GM19468 (cell line): ENCODE measurements around the gene HMCES.
"Not testable (repeated sequence)": the region's sequence is repeated elsewhere in the genome, so short reads cannot be mapped to it uniquely, and the experiment has no call there.

Experiments used
- ATAC-seq: cut with Tn5 transposase; IDR thresholded peaks from one replicate; pipeline ENCODE4 v1.9.1; 2021; ENCODE audit warnings: mild to moderate bottlenecking, moderate library complexity, moderate number of reproducible peaks; ENCODE audit not compliant: unreplicated experiment; ENCODE audit errors: extremely low read depth

The HMCES gene

DNA sequence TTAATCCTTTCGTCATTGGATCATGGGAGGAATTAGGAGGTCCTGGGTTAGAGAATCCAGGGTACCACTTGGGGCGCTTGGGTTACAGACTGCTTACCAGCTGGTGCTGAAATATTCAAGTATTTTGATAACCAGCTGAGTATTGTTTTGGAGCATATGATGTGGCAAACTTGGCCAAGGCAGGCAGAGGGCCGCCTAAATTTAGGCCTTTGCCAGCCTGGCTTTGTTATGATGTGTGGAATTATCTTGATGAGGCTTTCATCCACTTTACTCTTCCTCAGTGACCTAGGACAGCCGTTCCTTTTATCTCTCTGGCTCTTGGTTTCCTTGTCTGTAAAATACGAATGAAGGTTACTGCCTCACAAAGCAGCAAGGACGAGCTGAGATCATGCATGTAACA is 22.4 kb upstream of the HMCES start:
- ATAC-seq, result no peak

GRCh38 chr3:129257609-129258008 is 21.1 kb upstream of the HMCES start:
- ATAC-seq, result no peak

DNA sequence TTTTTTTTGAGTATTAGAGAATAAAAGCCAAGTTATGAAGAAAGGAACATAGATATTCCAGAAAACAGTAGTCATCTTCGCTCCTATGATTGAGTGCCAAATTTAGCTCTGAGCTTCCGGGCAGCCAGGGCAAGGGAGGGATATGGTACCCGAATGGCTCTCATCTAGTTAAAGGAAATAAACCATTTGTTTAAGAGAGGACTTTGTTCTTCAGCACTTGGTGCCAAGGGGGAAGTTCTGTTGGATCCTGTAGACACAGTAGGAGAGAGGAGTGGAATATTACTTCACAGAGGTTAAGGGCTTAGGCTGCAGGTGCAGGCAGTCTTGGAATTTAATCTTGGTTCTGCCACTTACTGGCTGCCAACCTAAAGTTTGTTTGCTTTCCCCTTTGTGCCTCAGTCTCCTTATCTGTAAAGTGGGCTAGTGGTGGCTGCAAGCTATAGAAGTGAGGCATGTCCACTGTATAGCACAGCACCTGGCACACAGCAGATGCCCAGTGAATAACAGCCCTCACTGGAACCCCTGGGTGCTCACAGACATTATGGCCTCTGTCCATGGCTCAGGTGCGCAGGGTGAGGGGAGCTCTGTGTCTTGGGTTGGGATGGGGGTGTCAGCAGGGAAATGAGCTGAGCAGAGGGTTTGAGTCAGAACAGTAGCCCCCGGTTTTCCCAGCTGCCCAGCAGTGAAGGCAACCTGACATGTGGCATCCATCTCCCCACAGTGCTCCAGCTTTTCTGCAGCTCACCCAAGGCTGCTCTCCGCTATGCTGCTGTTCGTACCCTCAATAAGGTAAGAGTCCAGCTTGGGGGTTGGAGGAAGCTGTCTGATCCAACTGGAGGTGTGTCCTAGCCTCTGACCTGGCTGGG is 18.8 kb upstream of the HMCES start:
- no peak for ATAC-seq

- ATAC-seq, result no peak
These were observed 18.1 kb upstream of the HMCES start for GRCh38 chr3:129260606-129261005.

DNA sequence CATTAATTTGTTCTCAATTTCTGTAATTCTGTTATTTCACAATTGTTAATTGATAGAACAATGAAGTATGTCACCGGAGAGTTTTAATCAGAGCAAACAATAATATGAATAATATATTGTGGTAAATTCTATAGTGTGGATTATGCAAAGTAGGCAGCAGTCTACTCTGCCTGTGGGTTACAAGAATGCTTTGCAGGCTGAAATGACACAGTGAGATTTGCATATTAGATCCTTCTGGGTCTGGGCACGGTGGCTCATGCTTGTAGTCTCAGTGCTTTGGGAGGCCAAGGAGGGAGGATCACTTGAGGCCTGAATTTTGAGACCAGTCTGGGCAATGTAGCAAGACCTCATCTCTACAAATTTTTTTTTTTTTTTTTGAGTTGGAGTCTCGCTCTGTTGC is 16.8 kb upstream of the HMCES start:
- no peak for ATAC-seq

GRCh38 chr3:129263161-129263910 is 15.3 kb upstream of the HMCES start:
- ATAC-seq, result no peak

GRCh38 chr3:129264994-129265393 is 13.7 kb upstream of the HMCES start:
- ATAC-seq, result not testable (repeated sequence)

DNA sequence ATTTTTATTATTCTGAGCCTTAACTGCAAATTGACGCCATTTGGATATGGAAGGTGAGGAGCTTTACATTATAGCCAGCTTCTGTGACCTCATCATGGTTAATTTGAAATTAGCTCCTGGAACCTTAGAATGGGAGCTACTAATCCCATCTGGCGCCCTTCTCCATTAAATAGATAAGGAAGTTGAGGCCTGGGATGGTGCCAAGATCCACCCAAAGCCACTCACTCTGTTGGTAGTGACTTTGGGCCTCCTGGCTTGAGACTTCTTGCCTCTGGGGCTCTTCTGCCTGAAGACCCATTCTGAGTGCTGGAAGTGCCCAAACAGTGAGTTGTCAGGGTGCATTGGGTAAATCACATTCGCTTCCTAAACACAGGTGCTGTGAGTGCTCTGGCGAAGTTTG is 12.0 kb upstream of the HMCES start:
- no peak for ATAC-seq

DNA sequence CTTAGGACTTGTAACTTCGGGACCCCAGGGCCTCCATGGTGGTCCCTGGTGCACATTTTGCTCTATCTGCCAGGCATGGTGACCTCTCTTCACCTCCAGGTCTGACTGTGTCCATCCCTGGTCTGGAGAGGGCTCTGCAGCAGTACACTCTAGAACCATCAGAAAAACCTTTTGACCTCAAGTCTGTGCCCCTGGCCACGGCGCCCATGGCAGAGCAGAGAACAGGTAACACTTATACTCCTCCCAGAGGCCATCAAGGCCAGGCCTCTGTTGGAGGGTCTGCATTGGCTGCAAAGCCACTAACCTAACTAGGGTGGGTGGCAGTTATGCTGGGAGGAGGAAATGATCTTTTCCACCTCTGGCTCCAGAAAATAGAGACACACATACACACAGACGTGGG is 10.3 kb upstream of the HMCES start:
- no peak for ATAC-seq

DNA sequence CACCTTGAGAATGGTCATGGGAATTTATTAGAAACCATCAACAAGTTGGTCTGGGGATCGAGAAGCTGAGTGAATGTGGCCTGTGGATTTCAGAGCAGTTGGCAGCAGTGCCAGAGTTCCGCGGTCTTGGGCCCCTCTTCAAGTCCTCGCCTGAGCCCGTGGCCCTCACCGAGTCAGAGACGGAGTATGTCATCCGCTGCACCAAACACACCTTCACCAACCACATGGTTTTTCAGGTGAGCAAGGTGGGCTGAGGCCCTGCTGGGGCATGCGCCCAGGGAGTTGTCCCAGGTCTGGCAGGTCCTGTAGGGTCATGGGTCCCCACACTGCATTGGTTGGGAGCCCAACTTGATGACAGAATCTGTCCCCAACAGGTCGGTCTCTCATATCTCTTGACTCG is 7.0 kb upstream of the HMCES start:
- no peak for ATAC-seq

DNA sequence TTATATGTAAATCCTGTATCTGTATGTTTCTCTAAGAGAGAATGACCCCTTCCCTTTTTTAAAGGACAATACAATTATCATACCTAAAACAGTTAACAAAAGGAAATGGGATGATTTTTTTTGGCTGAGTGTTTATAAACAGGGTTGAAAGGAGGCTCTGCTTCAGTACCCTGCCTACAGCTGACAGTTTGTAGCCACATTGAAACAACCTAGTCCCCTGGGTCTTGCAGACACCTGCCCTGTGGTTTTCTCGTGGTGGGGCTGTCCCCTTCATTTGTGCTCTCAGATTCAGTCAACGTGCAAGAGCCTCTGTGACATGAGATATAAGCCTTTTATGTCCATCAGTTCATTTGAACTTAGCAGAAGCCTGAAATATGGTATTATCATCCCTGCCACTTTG is 2.3 kb upstream of the HMCES start:
- ATAC-seq, result peak; percentile 83

- ATAC-seq, result no peak
These were observed 820 bp upstream of the HMCES start for GRCh38 chr3:129277829-129278271.

GRCh38 chr3:129278966-129279906 is 566 bp downstream of the HMCES start:
- no peak for ATAC-seq

- ATAC-seq, result no peak
These were observed 1.5 kb downstream of the HMCES start for GRCh38 chr3:129280183-129280582.

DNA sequence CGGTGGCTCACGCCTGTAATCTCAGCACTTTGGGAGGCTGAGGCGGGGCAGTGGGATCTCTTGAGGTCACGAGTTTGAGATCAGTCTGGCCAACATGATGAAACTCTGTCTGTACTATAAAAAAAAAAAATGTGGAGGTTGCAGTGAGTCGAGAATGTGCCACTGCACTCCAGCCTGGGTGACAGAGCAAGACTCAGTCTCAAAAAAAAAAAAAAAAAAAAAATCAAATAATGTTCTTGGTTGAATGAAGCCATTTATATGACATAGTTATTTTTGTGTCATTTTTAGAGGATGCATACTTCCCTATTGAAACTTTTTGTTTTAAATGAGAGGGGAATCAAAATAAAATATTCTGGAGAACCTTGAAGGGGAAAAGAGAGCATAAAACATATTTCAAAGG is 3.1 kb downstream of the HMCES start:
- ATAC-seq, result no peak

- ATAC-seq, result peak; percentile 56
These were observed 4.2 kb downstream of the HMCES start for GRCh38 chr3:129282727-129283327.

DNA sequence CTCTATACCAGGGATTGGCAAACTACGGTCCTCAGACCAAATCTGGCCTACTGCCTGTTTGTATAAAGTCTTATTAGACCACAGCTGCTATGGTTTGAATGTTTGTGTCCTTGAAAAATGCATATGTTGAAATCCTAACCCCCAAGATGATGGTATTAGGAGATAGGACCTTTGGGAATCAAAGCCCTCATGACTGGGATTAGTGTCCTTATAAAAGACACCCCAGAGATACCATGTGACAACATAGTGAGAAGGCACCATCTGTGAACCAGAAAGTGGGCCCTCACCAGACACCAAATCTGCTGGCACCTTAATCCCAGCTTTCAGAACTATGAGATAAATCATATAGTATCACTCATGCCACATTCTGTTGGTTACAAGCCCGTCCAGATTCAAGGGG is 7.4 kb downstream of the HMCES start:
- ATAC-seq, result no peak

- ATAC-seq, result no peak
These were observed 9.8 kb downstream of the HMCES start for GRCh38 chr3:129288446-129288845.

DNA sequence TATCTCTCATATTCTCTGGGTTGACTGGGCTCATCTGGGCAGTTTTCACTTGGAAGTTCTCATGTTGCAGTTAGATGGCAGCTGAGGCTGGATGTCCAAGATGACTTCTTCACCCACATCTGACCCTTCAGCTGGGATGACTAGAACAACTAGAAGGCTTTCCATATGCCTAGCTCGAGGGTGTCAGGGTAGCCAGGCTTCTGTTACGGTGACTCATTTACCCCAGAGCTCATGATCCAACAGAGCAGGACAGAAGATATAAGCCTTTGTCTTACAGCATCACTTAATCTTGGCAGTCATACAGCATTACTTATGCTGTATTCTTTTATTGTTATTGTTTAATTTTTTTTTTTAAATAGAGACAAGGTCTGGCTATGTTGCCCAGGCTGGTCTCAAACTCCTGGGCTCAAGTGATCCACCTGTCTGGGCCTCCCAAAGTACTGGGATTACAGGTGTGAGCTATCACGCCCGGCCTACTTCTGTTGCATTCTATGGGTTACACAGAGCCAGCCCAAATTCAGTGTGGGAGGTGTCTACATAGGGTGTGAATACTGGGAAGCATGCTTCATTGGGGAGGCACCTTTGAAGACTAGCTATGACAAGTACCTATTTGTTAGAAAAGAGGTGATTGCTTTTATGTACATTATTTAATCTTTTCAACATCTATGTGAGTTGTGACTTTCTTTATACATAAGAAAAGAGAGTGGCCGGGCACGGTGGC is 10.7 kb downstream of the HMCES start:
- no peak for ATAC-seq
